H1 (cell line): ENCODE results near the gene SLIT3. TPM values are rescaled to one million over a fixed set of nuclear protein-coding genes. Genes with fewer than 3 reads are reported as not detected.

Experiments
- CTCF ChIA-PET: fragments of 300-600 bp; sonication (Branson Sonifier 250); formaldehyde crosslinking; loops from one replicate; lab custom pipeline; 2021; ENCODE audit not compliant: partially characterized antibody; lab: Charles Lee
- POLR2A ChIA-PET: fragments of 300-600 bp; sonication (Branson Sonifier 250); formaldehyde crosslinking; loops from one replicate; lab custom pipeline; 2021; ENCODE audit warnings: inconsistent platforms; ENCODE audit not compliant: partially characterized antibody; lab: Charles Lee
- DNase-seq, 2 experiments: peaks; one replicate each; pipeline versions ENCODE4 v3.0.0 to v3.0.0-alpha.2; 2010 to 2022; ENCODE audit warnings: low spot score in 2 of 2, low read depth in 1 of 2, mixed read lengths in 1 of 2
- FAIRE-seq: peaks from 2 replicates; lab custom pipeline; 2011; peaks lifted over from hg19 to GRCh38; lab: Jason Lieb, UNC
- H2AFZ ChIP-seq: 2 replicates; pipeline ENCODE4 v1.8.1; 2012; ENCODE audit warnings: low read length, inconsistent platforms
- H2AK5ac ChIP-seq: 2 replicates; pipeline ENCODE4 v1.6.1; 2013; ENCODE audit warnings: low read depth, low read length
- H2BK120ac ChIP-seq: replicated peaks from 2 replicates; pipeline ENCODE3; 2013; ENCODE audit warnings: low read depth, low read length, inconsistent platforms
- H2BK12ac ChIP-seq: 2 replicates; pipeline ENCODE4 v1.6.1; 2013; ENCODE audit warnings: low read depth, low read length
- H2BK15ac ChIP-seq: 2 replicates; pipeline ENCODE4 v1.6.1; 2013; ENCODE audit warnings: low read length
- H2BK20ac ChIP-seq: 2 replicates; pipeline ENCODE4 v1.6.1; 2013; ENCODE audit warnings: low read length
- H2BK5ac ChIP-seq: 2 replicates; pipeline ENCODE4 v1.6.1; 2013; ENCODE audit warnings: low read depth, low read length
- H3K14ac ChIP-seq: 2 replicates; pipeline ENCODE4 v1.6.1; 2013; ENCODE audit warnings: inconsistent platforms; ENCODE audit not compliant: insufficient read length
- H3K18ac ChIP-seq: 2 replicates; pipeline ENCODE4 v1.6.1; 2013; ENCODE audit warnings: low read length; ENCODE audit errors: extremely low read depth
- H3K23ac ChIP-seq: 2 replicates; pipeline ENCODE4 v1.6.1; 2013; ENCODE audit warnings: inconsistent platforms; ENCODE audit not compliant: insufficient read length
- H3K23me2 ChIP-seq: 2 replicates; pipeline ENCODE4 v1.6.1; 2013; ENCODE audit warnings: low read depth, low read length
- H3K27ac ChIP-seq: 2 replicates; pipeline ENCODE4 v1.6.1; 2011; ENCODE audit warnings: low read depth, low read length, inconsistent platforms
- H3K27me3 ChIP-seq, 4 experiments: replicated peaks in 1 of 4; 1 replicate in 1 of 4; 2 replicates in 3 of 4; pipeline versions ENCODE4 v1.6.1 to v1.8.1; 2011 to 2013; ENCODE audit warnings: low read length in 3 of 4, mild to moderate bottlenecking in 3 of 4, inconsistent platforms in 2 of 4, mixed read lengths in 2 of 4, moderate library complexity in 1 of 4; ENCODE audit not compliant: control insufficient read depth in 3 of 4, insufficient read depth in 3 of 4; ENCODE audit errors: extremely low read depth in 1 of 4
- H3K36me3 ChIP-seq, 4 experiments: 2 replicates each; pipeline versions ENCODE4 v1.6.1 to v1.8.1; 2011 to 2013; ENCODE audit warnings: mild to moderate bottlenecking in 4 of 4, low read length in 3 of 4, moderate library complexity in 2 of 4, control low read depth in 1 of 4, inconsistent platforms in 1 of 4; ENCODE audit not compliant: insufficient read depth in 4 of 4, control insufficient read depth in 2 of 4
- H3K4ac ChIP-seq: replicated peaks from 2 replicates; pipeline ENCODE3; 2013; ENCODE audit warnings: low read length, low read depth, mixed read lengths, inconsistent platforms; ENCODE audit not compliant: insufficient read length
- H3K4me1 ChIP-seq, 4 experiments: replicated peaks in 1 of 4; 1 replicate in 1 of 4; 2 replicates in 3 of 4; pipeline versions ENCODE4 v1.6.1 to v1.8.1; 2011 to 2013; ENCODE audit warnings: low read length in 3 of 4, inconsistent platforms in 2 of 4, mixed read lengths in 1 of 4; ENCODE audit not compliant: insufficient read depth in 4 of 4, control insufficient read depth in 3 of 4
- H3K4me2 ChIP-seq, 2 experiments: 2 replicates each; pipeline versions ENCODE4 v1.6.1 to v1.8.1; 2011 to 2013; ENCODE audit warnings: low read depth in 2 of 2, low read length in 2 of 2, control low read depth in 1 of 2, inconsistent platforms in 1 of 2, mild to moderate bottlenecking in 1 of 2; ENCODE audit not compliant: insufficient read depth in 1 of 2
- H3K4me3 ChIP-seq, 4 experiments: fragments of 200-600, 300-600 bp in 1 of 4; sonication (generic), shearing (Covaris generic), sonication (Bioruptor Twin) in 1 of 4; 2 replicates each; pipeline versions ENCODE4 v1.5.1 to v1.8.1; 2011 to 2016; ENCODE audit warnings: low read length in 4 of 4, low read depth in 3 of 4, control low read depth in 2 of 4, inconsistent platforms in 2 of 4, mild to moderate bottlenecking in 2 of 4, mixed read lengths in 1 of 4, moderate library complexity in 1 of 4; ENCODE audit not compliant: insufficient read depth in 2 of 4; ENCODE audit errors: extremely low read depth in 1 of 4
- H3K56ac ChIP-seq: replicated peaks from 2 replicates; pipeline ENCODE3; 2013; ENCODE audit warnings: low read depth, mild to moderate bottlenecking, mixed read lengths, low read length, inconsistent platforms; ENCODE audit not compliant: insufficient read length
- H3K79me1 ChIP-seq: 2 replicates; pipeline ENCODE4 v1.6.1; 2013; ENCODE audit warnings: low read depth, low read length, control low read depth
- H3K79me2 ChIP-seq, 2 experiments: 2 replicates each; pipeline versions ENCODE4 v1.6.1 to v1.8.1; 2012 to 2013; ENCODE audit warnings: low read length in 2 of 2, mild to moderate bottlenecking in 2 of 2, inconsistent platforms in 1 of 2; ENCODE audit not compliant: insufficient read depth in 2 of 2, control insufficient read depth in 1 of 2
- H3K9ac ChIP-seq, 4 experiments: replicated peaks in 1 of 4; 1 replicate in 1 of 4; 2 replicates in 3 of 4; pipeline versions ENCODE4 v1.6.1 to v1.8.1; 2011 to 2013; ENCODE audit warnings: low read depth in 3 of 4, low read length in 3 of 4, control low read depth in 2 of 4, mild to moderate bottlenecking in 2 of 4, moderate library complexity in 2 of 4, inconsistent platforms in 1 of 4; ENCODE audit errors: extremely low read depth in 1 of 4
- H3K9me3 ChIP-seq, 2 experiments: 2 replicates each; pipeline versions ENCODE4 v1.6.1 to v1.8.1; 2012 to 2013; ENCODE audit warnings: mild to moderate bottlenecking in 2 of 2, moderate library complexity in 2 of 2, control low read depth in 1 of 2, inconsistent platforms in 1 of 2, low read depth in 1 of 2, low read length in 1 of 2, mixed read lengths in 1 of 2; ENCODE audit not compliant: insufficient read depth in 2 of 2
- H4K20me1 ChIP-seq, 2 experiments: replicated peaks in 1 of 2; 2 replicates each; pipeline versions ENCODE3 to v1.8.1; 2011 to 2013; ENCODE audit warnings: inconsistent platforms in 2 of 2, low read length in 2 of 2, mild to moderate bottlenecking in 1 of 2; ENCODE audit not compliant: insufficient read depth in 2 of 2, control insufficient read depth in 1 of 2
- H4K5ac ChIP-seq: 2 replicates; pipeline ENCODE4 v1.6.1; 2013; ENCODE audit warnings: low read length, low read depth, mixed read lengths, inconsistent platforms; ENCODE audit not compliant: insufficient read length
- H4K8ac ChIP-seq: 2 replicates; pipeline ENCODE4 v1.8.0; 2013; ENCODE audit warnings: mild to moderate bottlenecking, moderate library complexity, low read length, inconsistent platforms; ENCODE audit not compliant: insufficient read depth; ENCODE audit errors: extremely low read depth
- H4K91ac ChIP-seq: replicated peaks from 2 replicates; pipeline ENCODE3; 2013; ENCODE audit warnings: low read length, mixed read lengths, inconsistent platforms; ENCODE audit not compliant: insufficient read length
- CEBPB ChIP-seq: IDR thresholded peaks from 2 replicates; pipeline ENCODE4 v1.6.1; 2012; ENCODE audit warnings: low read depth, low read length
- CREB1 ChIP-seq: IDR thresholded peaks from 2 replicates; pipeline ENCODE4 v1.6.1; 2012; ENCODE audit warnings: inconsistent platforms
- FOSL1 ChIP-seq: IDR thresholded peaks from 2 replicates; pipeline ENCODE4 v1.6.1; 2011; ENCODE audit warnings: mild to moderate bottlenecking, low read depth, low read length, moderate library complexity; ENCODE audit not compliant: insufficient read depth
- KDM1A ChIP-seq: fragments of 200-600, 300-600 bp; sonication (generic); IDR thresholded peaks from 2 replicates; pipeline ENCODE4 v1.7.1; 2016; ENCODE audit warnings: mild to moderate bottlenecking, low read length, borderline replicate concordance
- POU5F1 ChIP-seq: IDR thresholded peaks from 2 replicates; pipeline ENCODE4 v1.6.1; 2011; ENCODE audit warnings: low read depth, mild to moderate bottlenecking, low read length, moderate library complexity
- RFX5 ChIP-seq: IDR thresholded peaks from 2 replicates; pipeline ENCODE4 v1.6.1; 2011; ENCODE audit warnings: low read depth, low read length, improper control_type of control experiment, borderline replicate concordance
- RXRA ChIP-seq: IDR thresholded peaks from 2 replicates; pipeline ENCODE4 v1.6.1; 2011; ENCODE audit warnings: low read depth, mild to moderate bottlenecking, low read length, moderate library complexity; ENCODE audit not compliant: insufficient read depth
- SIRT6 ChIP-seq: IDR thresholded peaks from one replicate; pipeline ENCODE4 v1.7.1; 2012; ENCODE audit warnings: low read length, inconsistent platforms
- SUZ12 ChIP-seq: fragments of 200-600 bp; sonication (generic); IDR thresholded peaks from 2 replicates; pipeline ENCODE4 v1.6.1; 2012; ENCODE audit warnings: mild to moderate bottlenecking, inconsistent platforms, low read length, moderate library complexity, mixed read lengths
- TBP ChIP-seq: IDR thresholded peaks from 2 replicates; pipeline ENCODE4 v1.6.1; 2011; ENCODE audit warnings: low read depth, low read length, improper control_type of control experiment
- TCF12 ChIP-seq: IDR thresholded peaks from 2 replicates; pipeline ENCODE4 v1.6.1; 2011; ENCODE audit warnings: low read depth, mild to moderate bottlenecking, low read length
- WGBS, 2 experiments: shearing (Covaris generic) in 1 of 2; methylation state at CpG; one replicate each; pipeline versions ENCODE4 v1.1.6 to v1.1.7; 2013 to 2015; ENCODE audit warnings: low lambda C conversion rate in 2 of 2, mixed read lengths in 2 of 2, inconsistent platforms in 1 of 2, low coverage in 1 of 2, missing lambda C conversion rate in 1 of 2; ENCODE audit not compliant: insufficient replicate concordance in 2 of 2, insufficient coverage in 1 of 2, insufficient read length in 1 of 2; ENCODE audit errors: extremely low coverage in 1 of 2, missing lambda C conversion rate in 1 of 2; 5-methylcytosine and 5-hydroxymethylcytosine counted together
- polyA plus RNA-seq, 7 experiments: library from polyadenylated mRNA; depleted of rRNA in 3 of 7; stranded (reverse) in 5 of 7; unstranded in 2 of 7; fragments of >200 nt in 5 of 7; fragments of 200-250 nt in 2 of 7; gene quantifications; 1 replicate in 5 of 7; 2 replicates in 1 of 7; 4 replicates in 1 of 7; pipeline versions ENCODE4 v1.2.1 to v1.2.3, GENCODE V29; 2011 to 2013; ENCODE audit warnings: missing spikeins in 2 of 7, mixed read lengths in 2 of 7
- total RNA-seq: library from RNA; stranded (reverse); fragmentation: NEBNext Ultra II Directional; extraction: Animal tissue kit (Norgen Biotek cat#: 25700); gene quantifications from 2 replicates; pipeline ENCODE4 v1.2.1, GENCODE V29; 2021

SLIT3 gene
- total and polyA plus RNA-seq, 2 of the 8 experiments (the other 6 are each of a cell fraction or from before 2014, with no cell fraction given), result 1.1 to 1.2 TPM

DNA sequence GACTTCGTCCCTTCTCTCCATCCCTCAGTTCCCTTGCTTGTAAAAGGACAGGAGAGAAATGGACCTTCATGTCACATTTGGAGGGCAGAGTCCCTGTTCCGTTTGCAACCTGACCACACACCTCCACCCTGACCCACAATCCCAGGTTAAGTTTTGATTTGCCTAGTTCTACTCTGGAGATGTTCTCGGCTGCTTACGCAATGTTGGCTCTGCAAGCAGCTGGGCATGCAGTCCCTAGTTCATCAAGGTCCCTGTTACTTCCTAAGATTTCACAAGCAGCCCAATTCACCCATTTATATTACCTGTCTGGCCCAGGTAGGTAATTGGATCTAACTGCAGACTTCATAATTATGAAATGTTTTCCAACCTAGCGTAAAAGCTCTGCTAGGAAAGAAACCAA, 28.8 kb downstream of the SLIT3 start:
- Histone ChIP-seq H3K18ac (no peak overlapping the region), H3K27ac (no peak overlapping the region), H3K14ac (no peak overlapping the region), H3K56ac (no peak overlapping the region), H4K5ac (no peak overlapping the region)
- CTCF ChIA-PET, result interaction anchor here (0.8 to 4.1 kb wide), 7 partner anchors 17 to 309 kb away, joined by 3 to 22 read pairs (median 4); partner anchors contain the start of gene SLIT3
- TF ChIP-seq SIRT6 (no peak), RXRA (no peak), TCF12 (no peak), CEBPB (no peak), TBP (no peak), POU5F1 (no peak), RFX5 (no peak), CREB1 (no peak), FOSL1 (no peak), KDM1A (no peak), SUZ12 (no peak)
- TF ChIP-seq, all 59 proteins: peak for 0
- H2AK5ac ChIP-seq, result 0 out of 2 replicates have a peak overlapping the region, but pooled peaks have one; percentile 49
- no peaks in the 10 kb centered on the region for H3K36me3 ChIP-seq
- H4K8ac ChIP-seq, result no peak overlapping the region
- no peaks in the 10 kb centered on the region for H3K23me2 ChIP-seq
- no peak overlapping the region for H4K91ac ChIP-seq
- no peak for DNase-seq
- H3K27me3 ChIP-seq, result no peaks in the 10 kb centered on the region
- H2BK5ac ChIP-seq, result no peak overlapping the region
- H3K9ac ChIP-seq, result no peak overlapping the region
- H3K79me2 ChIP-seq, result no peaks in the 10 kb centered on the region
- H3K23ac ChIP-seq, result no peak overlapping the region
- no peak for FAIRE-seq
- H2BK20ac ChIP-seq, result no peak overlapping the region
- no peak overlapping the region for H2BK12ac ChIP-seq
- no peak overlapping the region for H3K4ac ChIP-seq
- no peak overlapping the region for H2BK120ac ChIP-seq
- no peak overlapping the region for H3K4me3 ChIP-seq
- H2BK15ac ChIP-seq, result no peak overlapping the region
- H2AFZ ChIP-seq, result no peak overlapping the region
- no peaks in the 10 kb centered on the region for H3K9me3 ChIP-seq
- POLR2A ChIA-PET, result no interaction called here
- no peaks in the 10 kb centered on the region for H4K20me1 ChIP-seq
- peaks cover 0 to 5% (median 0%) of the 10 kb centered on the region in 4 experiments; a peak in 2 of 7 replicates for H3K4me1 ChIP-seq
- 92% methylated on average over 5 of the region's 5 CpGs; no CpG with 5 or more reads in 1 of the 2 experiments for WGBS, 2 experiments
- no peak overlapping the region for H3K4me2 ChIP-seq
- H3K79me1 ChIP-seq, result no peaks in the 10 kb centered on the region
